Vagina (tissue), 2 donors: ENCODE data around the gene PLCB1. TPM values are rescaled to one million over a fixed set of nuclear protein-coding genes. Genes with fewer than 3 reads are reported as not detected.

ENCODE experiments used
- DNase-seq, 2 donors: peaks; one replicate each; pipeline ENCODE4 v3.0.0-alpha.2; 2017; ENCODE audit errors: extremely low spot score in 2 of 2
- H3K27ac ChIP-seq: fragments of 200-600 bp; sonication (generic); one replicate; pipeline ENCODE4 v1.5.1; 2019
- H3K27me3 ChIP-seq: fragments of 200-600 bp; sonication (generic); one replicate; pipeline ENCODE4 v1.5.1; 2019
- H3K36me3 ChIP-seq, 2 donors: fragments of 200-600 bp; sonication (generic); one replicate each; pipeline ENCODE4 v1.5.1; 2017 to 2019
- H3K4me1 ChIP-seq: fragments of 200-600 bp; sonication (generic); one replicate; pipeline ENCODE4 v1.5.1; 2019
- H3K4me3 ChIP-seq, 2 donors: fragments of 200-600 bp; sonication (generic); 1 replicate in 1 of 2; 2 replicates in 1 of 2; pipeline ENCODE4 v1.5.1; 2016 to 2019
- H3K9me3 ChIP-seq: fragments of 200-600 bp; sonication (generic); one replicate; pipeline ENCODE4 v1.5.1; 2019
- POLR2A ChIP-seq, 2 donors: fragments of 450-650 bp; IDR thresholded peaks; one replicate each; pipeline ENCODE4 v1.6.1; 2017; ENCODE audit warnings: antibody characterized with exemption in 2 of 2, mild to moderate bottlenecking in 2 of 2, moderate library complexity in 2 of 2
- POLR2AphosphoS5 ChIP-seq, 2 donors: sonication (generic); formaldehyde crosslinking; IDR thresholded peaks; one replicate each; pipeline ENCODE4 v1.9.0; 2017; ENCODE audit warnings: antibody characterized with exemption in 2 of 2, mild to moderate bottlenecking in 2 of 2, low read depth in 1 of 2; ENCODE audit not compliant: insufficient read depth in 1 of 2
- intact Hi-C: fragments of 100-400 bp; cut with DNase I; formaldehyde crosslinking; loops from one replicate; pipeline ENCODE4 v1.15.1; 2023
- total RNA-seq: library from RNA; depleted of rRNA; stranded (reverse); fragments of >200 nt; gene quantifications from one replicate; pipeline ENCODE4 v1.2.3, GENCODE V29; 2016
- TF ChIP-seq, protein P1 (sequence below), 3 experiments: fragments of 450-650 bp in 2 of 3; fragments of 200-600 bp in 1 of 3; sonication (generic) in 1 of 3; IDR thresholded peaks; one replicate each; pipeline ENCODE4 v1.5.1; 2017 to 2019; ENCODE audit warnings: antibody characterized with exemption in 3 of 3, mild to moderate bottlenecking in 2 of 3, moderate library complexity in 2 of 3

PLCB1 gene
- total RNA-seq, 1 donor from 2014 or later = 32.4 TPM

DNA sequence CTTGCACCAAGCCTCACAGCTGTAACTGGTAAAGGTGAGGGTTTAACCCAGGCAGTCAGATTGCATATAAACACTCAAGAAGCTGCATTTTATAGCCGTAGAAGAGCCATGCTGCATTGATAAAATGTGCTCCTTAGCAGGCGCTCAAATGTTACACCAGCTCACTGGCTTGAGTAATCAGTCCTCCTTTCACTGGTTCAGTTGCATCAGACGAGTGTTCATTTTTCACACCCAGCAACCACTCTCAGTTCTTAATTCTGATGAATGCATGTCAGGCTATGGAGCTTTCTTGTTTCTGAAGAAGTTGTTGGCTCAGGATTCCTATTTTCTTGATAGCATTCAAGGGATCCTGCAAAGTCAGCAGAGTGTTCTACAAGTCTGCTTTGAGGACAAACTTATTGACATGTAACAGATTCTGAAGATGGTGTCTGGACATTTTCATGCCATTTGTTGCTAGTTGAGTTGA lies 198.3 kb downstream of the PLCB1 start:
- Histone ChIP-seq H3K4me1 (no peaks in the 10 kb centered on the region), H3K36me3 (no peaks in the 10 kb centered on the region), H3K27ac (no peak overlapping the region), H3K27me3 (no peaks in the 10 kb centered on the region), H3K4me3 (no peak overlapping the region), H3K9me3 (no peaks in the 10 kb centered on the region)
- TF ChIP-seq POLR2A (IDR thresholded peaks at IDR 0.05) (no peak), POLR2AphosphoS5 (IDR thresholded peaks at IDR 0.05; ENCODE audit: insufficient read depth in 1 of 2, low read depth in 1 of 2) (no peak)
- TF ChIP-seq, protein P1, sequence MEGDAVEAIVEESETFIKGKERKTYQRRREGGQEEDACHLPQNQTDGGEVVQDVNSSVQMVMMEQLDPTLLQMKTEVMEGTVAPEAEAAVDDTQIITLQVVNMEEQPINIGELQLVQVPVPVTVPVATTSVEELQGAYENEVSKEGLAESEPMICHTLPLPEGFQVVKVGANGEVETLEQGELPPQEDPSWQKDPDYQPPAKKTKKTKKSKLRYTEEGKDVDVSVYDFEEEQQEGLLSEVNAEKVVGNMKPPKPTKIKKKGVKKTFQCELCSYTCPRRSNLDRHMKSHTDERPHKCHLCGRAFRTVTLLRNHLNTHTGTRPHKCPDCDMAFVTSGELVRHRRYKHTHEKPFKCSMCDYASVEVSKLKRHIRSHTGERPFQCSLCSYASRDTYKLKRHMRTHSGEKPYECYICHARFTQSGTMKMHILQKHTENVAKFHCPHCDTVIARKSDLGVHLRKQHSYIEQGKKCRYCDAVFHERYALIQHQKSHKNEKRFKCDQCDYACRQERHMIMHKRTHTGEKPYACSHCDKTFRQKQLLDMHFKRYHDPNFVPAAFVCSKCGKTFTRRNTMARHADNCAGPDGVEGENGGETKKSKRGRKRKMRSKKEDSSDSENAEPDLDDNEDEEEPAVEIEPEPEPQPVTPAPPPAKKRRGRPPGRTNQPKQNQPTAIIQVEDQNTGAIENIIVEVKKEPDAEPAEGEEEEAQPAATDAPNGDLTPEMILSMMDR (IDR thresholded peaks at IDR 0.05) = no peak
- DNase-seq = no peak
- intact Hi-C loops = no loop called here

DNA sequence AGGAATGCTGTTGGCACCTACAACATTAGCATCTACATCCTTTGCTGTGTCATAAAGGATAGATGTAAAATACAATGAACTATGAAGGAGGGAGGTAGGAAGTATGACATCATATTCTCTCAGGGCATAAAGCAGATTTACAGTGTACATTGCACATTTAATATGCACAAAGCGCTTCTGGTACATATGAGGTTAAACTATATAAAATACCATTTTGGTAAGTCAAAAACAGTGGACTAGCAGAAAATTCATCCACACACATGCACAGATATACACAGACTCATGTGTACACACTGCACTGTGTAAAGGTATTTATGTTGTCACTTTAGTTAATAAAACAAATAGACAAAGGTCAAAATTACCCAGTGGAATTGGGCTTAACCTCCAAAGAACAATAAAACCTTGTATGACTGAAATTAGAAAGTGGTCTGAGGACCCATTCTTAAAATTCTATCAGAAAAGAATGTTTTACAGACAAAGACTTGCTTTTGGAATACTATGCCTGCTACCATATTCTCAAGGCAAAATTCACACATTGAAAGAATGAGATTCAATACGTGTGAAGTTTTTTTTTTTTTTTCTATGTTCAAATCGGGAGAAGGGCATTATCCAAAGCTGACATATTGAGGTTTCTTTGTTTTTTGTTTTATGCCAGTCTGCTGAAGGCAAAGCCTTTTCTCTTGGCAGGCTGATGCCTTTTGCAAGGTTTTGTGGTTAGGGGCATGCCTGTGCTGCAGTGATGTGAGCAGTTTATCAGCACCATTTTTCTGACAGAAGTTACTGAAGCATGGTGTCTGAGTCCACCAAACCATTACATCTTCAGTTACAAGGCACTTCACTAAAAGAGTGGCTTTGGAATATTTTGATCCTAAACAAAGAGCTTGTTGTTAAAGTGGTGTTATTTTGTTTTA lies 199.0 kb downstream of the PLCB1 start:
- H3K9me3 ChIP-seq = no peaks in the 10 kb centered on the region
- H3K4me3 ChIP-seq = no peak overlapping the region
- H3K36me3 ChIP-seq = no peaks in the 10 kb centered on the region
- no peak for DNase-seq
- intact Hi-C loops = no loop called here
- no peak overlapping the region for H3K27ac ChIP-seq
- H3K4me1 ChIP-seq = no peaks in the 10 kb centered on the region
- no peaks in the 10 kb centered on the region for H3K27me3 ChIP-seq
- TF ChIP-seq POLR2AphosphoS5 (IDR thresholded peaks at IDR 0.05; ENCODE audit: insufficient read depth in 1 of 2, low read depth in 1 of 2) = no peak
- TF ChIP-seq POLR2A (IDR thresholded peaks at IDR 0.05) = no peak
- TF ChIP-seq, protein P1 (IDR thresholded peaks at IDR 0.05) = no peak

DNA sequence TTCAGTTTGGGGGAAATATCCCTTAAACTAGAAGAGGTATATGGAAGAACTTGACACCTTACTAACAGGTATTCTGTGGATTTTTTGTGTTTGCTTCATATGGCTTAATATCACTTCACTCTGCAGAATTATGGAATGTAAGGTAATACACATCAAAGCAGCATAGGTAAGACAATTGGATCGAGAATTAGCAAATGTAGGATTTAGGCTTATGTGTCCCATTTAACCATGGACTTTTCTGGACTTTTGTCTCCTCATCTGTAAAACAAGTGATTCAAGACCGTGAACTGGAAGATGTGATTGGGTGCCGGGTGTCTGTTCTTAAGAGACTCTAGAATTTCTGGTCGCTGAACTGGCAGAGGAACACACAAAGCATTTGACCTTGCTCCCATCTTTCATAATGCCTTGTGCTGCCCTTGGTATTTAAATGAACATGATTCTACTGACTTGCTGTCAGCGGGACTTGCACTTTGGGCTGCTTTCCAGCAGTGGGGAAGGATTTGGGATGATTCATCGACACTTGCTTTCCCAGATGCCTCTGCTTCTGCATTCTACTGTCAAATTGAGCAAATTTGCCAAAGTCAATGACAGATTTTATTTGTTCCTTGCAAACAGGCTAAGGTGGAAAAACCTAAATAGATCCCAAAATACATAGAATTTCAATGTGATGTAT lies 199.8 kb downstream of the PLCB1 start:
- Histone ChIP-seq H3K36me3 (no peaks in the 10 kb centered on the region), H3K4me3 (no peak overlapping the region), H3K9me3 (no peaks in the 10 kb centered on the region), H3K27me3 (no peaks in the 10 kb centered on the region), H3K4me1 (no peaks in the 10 kb centered on the region), H3K27ac (no peak overlapping the region)
- DNase-seq = no peak
- no peak for TF ChIP-seq POLR2A (IDR thresholded peaks at IDR 0.05)
- TF ChIP-seq, protein P1 (IDR thresholded peaks at IDR 0.05) = no peak
- TF ChIP-seq POLR2AphosphoS5 (IDR thresholded peaks at IDR 0.05; ENCODE audit: insufficient read depth in 1 of 2, low read depth in 1 of 2) = no peak
- intact Hi-C loops = no loop called here

DNA sequence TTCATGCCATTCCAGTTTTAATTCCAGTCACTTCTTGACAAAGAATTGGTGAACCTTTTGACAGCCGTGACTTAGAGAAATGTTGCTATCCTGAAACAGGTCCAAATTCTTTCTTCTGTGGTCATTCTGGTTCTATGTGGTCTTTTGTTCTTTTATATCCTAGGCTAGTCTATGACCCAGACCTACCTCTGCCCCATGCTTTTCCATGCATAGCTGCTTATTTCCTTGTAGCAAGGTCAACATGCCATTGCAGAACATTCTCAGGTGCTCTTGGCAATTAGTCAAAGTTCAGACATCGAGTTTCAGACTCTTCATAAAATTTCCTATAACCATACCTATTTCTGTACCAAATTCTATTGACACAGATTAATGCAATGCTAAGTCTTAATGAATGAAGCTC lies 202.6 kb downstream of the PLCB1 start:
- intact Hi-C loops = no loop called here
- no peak overlapping the region for H3K4me3 ChIP-seq
- TF ChIP-seq POLR2AphosphoS5 (IDR thresholded peaks at IDR 0.05; ENCODE audit: insufficient read depth in 1 of 2, low read depth in 1 of 2) = no peak
- no peak for TF ChIP-seq POLR2A (IDR thresholded peaks at IDR 0.05)
- TF ChIP-seq, protein P1 (IDR thresholded peaks at IDR 0.05) = no peak
- no peaks in the 10 kb centered on the region for H3K9me3 ChIP-seq
- no peaks in the 10 kb centered on the region for H3K36me3 ChIP-seq
- no peaks in the 10 kb centered on the region for H3K27me3 ChIP-seq
- H3K27ac ChIP-seq = no peak overlapping the region
- no peak for DNase-seq
- H3K4me1 ChIP-seq = no peaks in the 10 kb centered on the region
